SH-SY5Y (cell line): Measurements from ENCODE around the gene ZBTB49.

Source experiments
- GATA2 ChIP-seq: IDR thresholded peaks from 2 replicates; pipeline ENCODE4 v1.6.1; 2011; ENCODE audit warnings: mild to moderate bottlenecking, low read depth, low read length
- GATA3 ChIP-seq: IDR thresholded peaks from 2 replicates; pipeline ENCODE4 v1.6.1; 2011; ENCODE audit warnings: low read depth, mild to moderate bottlenecking, low read length, moderate library complexity

DNA sequence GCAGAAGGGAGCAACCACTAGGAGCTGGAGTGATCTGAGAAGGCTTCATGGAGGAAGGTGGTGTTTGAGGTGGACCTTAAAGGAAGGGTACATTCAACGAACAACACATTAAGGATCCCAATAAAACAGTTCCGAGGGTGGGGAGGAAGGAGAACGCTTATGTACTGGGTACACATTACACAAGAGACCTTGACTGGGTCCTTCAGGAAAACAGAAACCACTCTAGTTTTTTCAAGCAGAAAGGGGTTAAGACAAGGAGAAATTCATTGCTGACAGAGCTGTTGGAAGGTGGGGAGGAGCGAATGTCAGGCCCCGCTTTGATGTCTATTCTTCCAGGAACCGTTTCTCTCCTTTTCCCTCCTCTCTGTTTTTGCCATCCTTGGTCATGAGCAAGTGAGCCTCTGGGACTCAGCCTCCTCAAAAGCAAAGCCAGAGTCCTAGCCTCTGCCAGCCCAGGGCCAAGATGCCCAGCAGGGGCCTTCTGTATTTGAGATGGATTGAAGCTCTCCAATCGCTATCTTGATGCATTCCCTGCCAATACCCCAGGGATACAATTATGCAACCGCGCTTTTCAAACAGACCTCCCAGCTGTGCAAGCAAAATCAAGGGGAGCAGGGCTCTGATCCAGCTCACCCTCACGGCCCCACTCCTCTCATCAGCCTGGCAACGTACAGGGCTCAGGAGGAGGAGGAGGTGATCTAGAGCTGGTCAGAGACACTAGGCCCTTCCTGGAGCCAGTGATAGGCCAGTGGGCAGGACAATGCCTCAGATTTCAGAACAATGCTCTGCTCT lies 48.4 kb downstream of the ZBTB49 start:
- no peak for TF ChIP-seq GATA3
- no peak for TF ChIP-seq GATA2
